ENCODE measurements around the gene ZKSCAN8. TPM values are rescaled to one million over a fixed set of nuclear protein-coding genes. Genes with fewer than 3 reads are reported as not detected.

ZKSCAN8 gene
- total RNA-seq, 1 experiment from 2014 or later = 25.4 TPM

DNA sequence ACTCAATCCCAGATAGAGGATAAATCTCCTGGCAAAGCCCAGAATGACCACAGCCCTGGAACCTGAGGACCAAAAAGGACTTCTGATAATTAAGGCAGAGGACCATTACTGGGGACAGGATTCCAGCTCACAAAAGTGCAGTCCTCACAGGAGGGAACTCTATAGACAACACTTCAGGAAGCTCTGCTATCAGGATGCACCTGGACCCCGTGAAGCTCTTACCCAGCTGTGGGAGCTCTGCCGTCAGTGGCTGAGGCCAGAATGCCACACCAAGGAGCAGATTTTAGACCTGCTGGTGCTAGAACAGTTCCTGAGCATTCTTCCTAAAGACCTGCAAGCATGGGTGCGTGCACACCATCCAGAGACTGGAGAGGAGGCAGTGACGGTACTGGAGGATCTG, 16.3 kb upstream of the ZKSCAN8 start:
- H3K79me2 ChIP-seq (ENCODE audit: insufficient read depth, low read length) = peaks cover 3% of the 10 kb centered on the region; the same call in 1 of the 2 replicates

More for the DNA sequence above, 16.3 kb upstream of the ZKSCAN8 start:
- Histone ChIP-seq H3K56ac (ENCODE audit: insufficient read length, low read depth, low read length) (no peak overlapping the region), H3K4ac (ENCODE audit: low read depth, low read length) (no peak overlapping the region), H3K4me2 (ENCODE audit: insufficient read depth, insufficient read length, low read length) (peak overlapping the region; percentile 60), H4K91ac (ENCODE audit: insufficient read length, low read depth, low read length) (no peak overlapping the region), H2BK12ac (ENCODE audit: insufficient read length, low read depth, low read length) (no peak overlapping the region), H2BK120ac (ENCODE audit: low read depth, low read length, poor library complexity, severe bottlenecking) (no peak overlapping the region), H2AFZ (ENCODE audit: low read length) (no peak overlapping the region), H3K23ac (ENCODE audit: insufficient read length, low read depth, low read length) (no peak overlapping the region), H2BK5ac (ENCODE audit: insufficient read length, low read length) (no peak overlapping the region), H3K14ac (ENCODE audit: insufficient read depth, low read length) (no peak overlapping the region), H3T11ph (ENCODE audit: low read length) (no peak overlapping the region), H3K9me3 (ENCODE audit: control insufficient read depth, low read depth, low read length) (no peaks in the 10 kb centered on the region), H3K27me3 (ENCODE audit: insufficient read depth, low read length) (no peaks in the 10 kb centered on the region), H3K18ac (ENCODE audit: insufficient read length, low read depth, low read length) (no peak overlapping the region), H3K23me2 (ENCODE audit: insufficient read length, low read depth, low read length, poor library complexity, severe bottlenecking) (no peaks in the 10 kb centered on the region), H3K79me1 (ENCODE audit: insufficient read depth, low read depth, low read length, poor library complexity, severe bottlenecking) (peaks cover 3% of the 10 kb centered on the region), H2BK20ac (ENCODE audit: low read depth, low read length, poor library complexity, severe bottlenecking) (no peak overlapping the region), H3K9ac (ENCODE audit: extremely low read depth, insufficient read length, low read length) (no peak overlapping the region), H2BK15ac (ENCODE audit: low read depth, low read length) (no peak overlapping the region), H4K5ac (ENCODE audit: insufficient read length, low read depth, low read length) (no peak overlapping the region), H3K27ac (ENCODE audit: insufficient read length, low read depth, low read length) (no peak overlapping the region), H3K4me1 (ENCODE audit: insufficient read depth, low read length) (no peaks in the 10 kb centered on the region), H2AK5ac (ENCODE audit: insufficient read length, low read length) (no peak overlapping the region), H4K20me1 (ENCODE audit: control insufficient read depth, insufficient read depth, insufficient read length) (no peaks in the 10 kb centered on the region), H4K8ac (replicated peaks; ENCODE audit: insufficient read length, low read depth, low read length) (peak overlapping the region; percentile 87)
- H3K27me3 Mint-ChIP-seq (ENCODE audit: low read depth) = no peaks in the 10 kb centered on the region
- TF ChIP-seq, protein P1, sequence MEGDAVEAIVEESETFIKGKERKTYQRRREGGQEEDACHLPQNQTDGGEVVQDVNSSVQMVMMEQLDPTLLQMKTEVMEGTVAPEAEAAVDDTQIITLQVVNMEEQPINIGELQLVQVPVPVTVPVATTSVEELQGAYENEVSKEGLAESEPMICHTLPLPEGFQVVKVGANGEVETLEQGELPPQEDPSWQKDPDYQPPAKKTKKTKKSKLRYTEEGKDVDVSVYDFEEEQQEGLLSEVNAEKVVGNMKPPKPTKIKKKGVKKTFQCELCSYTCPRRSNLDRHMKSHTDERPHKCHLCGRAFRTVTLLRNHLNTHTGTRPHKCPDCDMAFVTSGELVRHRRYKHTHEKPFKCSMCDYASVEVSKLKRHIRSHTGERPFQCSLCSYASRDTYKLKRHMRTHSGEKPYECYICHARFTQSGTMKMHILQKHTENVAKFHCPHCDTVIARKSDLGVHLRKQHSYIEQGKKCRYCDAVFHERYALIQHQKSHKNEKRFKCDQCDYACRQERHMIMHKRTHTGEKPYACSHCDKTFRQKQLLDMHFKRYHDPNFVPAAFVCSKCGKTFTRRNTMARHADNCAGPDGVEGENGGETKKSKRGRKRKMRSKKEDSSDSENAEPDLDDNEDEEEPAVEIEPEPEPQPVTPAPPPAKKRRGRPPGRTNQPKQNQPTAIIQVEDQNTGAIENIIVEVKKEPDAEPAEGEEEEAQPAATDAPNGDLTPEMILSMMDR (conservative IDR thresholded peaks at IDR 0.05) = no peak
- DNase-seq = no peak
- peaks cover 8 to 54% (median 37%) of the 10 kb centered on the region in 3 experiments; a peak in 6 of 7 replicates for H3K36me3 Mint-ChIP-seq (ENCODE audit: insufficient read depth in 1 of 3, low read depth in 3 of 3)
- H3K4me3 Mint-ChIP-seq = peak overlapping the region; percentile 98 to 99
- H3K9me3 Mint-ChIP-seq = no peaks in the 10 kb centered on the region
- no CpG with 5 or more reads among the region's 4 CpGs for WGBS (ENCODE audit: extremely low coverage, insufficient read length, low lambda C conversion rate)
- H3K4me1 Mint-ChIP-seq = peaks cover 12% of the 10 kb centered on the region in 2 experiments
- H3K27ac Mint-ChIP-seq = no peak overlapping the region
